Measurements from ENCODE around the gene TBC1D9. TPM values are rescaled to one million over a fixed set of nuclear protein-coding genes. Genes with fewer than 3 reads are reported as not detected.

The TBC1D9 gene
- total RNA-seq, 1 donor from 2014 or later: 22.4 TPM

GRCh38 chr4:140781596-140781995 is 25.4 kb upstream of the TBC1D9 start:
- no peaks in the 10 kb centered on the region for H3K4me1 ChIP-seq (ENCODE audit: control insufficient read depth in 3 of 3, insufficient read depth in 3 of 3, low read length in 3 of 3)
- no peak overlapping the region for H3K9ac ChIP-seq (ENCODE audit: low read depth in 1 of 3, low read length in 3 of 3)
- H3K4me3 ChIP-seq (ENCODE audit: low read length in 3 of 3): no peak overlapping the region
- H3K27me3 ChIP-seq (ENCODE audit: control insufficient read depth in 3 of 3, insufficient read depth in 3 of 3, low read length in 3 of 3): no peaks in the 10 kb centered on the region
- no peak overlapping the region for H3K27ac ChIP-seq (ENCODE audit: low read depth, low read length)
- no peaks in the 10 kb centered on the region for H3K36me3 ChIP-seq (ENCODE audit: control insufficient read depth in 3 of 3, insufficient read depth in 3 of 3, low read length in 3 of 3)
- H3K9me3 ChIP-seq (ENCODE audit: control insufficient read depth in 3 of 3, low read length in 3 of 3): no peaks in the 10 kb centered on the region

DNA sequence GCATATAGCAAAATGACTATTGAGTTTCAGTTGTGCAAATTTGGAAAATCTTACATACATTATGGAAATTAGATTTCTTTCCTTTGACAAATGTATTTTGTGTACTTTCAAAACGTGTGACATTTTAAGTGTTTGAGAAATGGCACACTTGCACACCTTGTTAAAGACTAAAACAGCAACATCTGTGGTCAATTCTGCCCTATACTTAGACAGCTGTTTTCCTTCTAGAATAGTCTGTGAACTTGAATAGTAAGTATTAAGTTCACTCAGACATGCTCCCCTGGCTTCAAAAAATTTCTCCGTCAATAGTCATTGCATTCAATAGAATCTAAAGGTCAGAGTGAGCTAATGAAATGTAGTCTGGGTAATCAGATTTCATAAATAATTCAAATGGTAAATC is 21.7 kb upstream of the TBC1D9 start:
- H3K36me3 ChIP-seq (ENCODE audit: control insufficient read depth in 3 of 3, insufficient read depth in 3 of 3, low read length in 3 of 3): no peaks in the 10 kb centered on the region
- no peak overlapping the region for H3K9ac ChIP-seq (ENCODE audit: low read depth in 1 of 3, low read length in 3 of 3)
- no peak overlapping the region for H3K4me3 ChIP-seq (ENCODE audit: low read length in 3 of 3)
- H3K27ac ChIP-seq (ENCODE audit: low read depth, low read length): no peak overlapping the region
- H3K9me3 ChIP-seq (ENCODE audit: control insufficient read depth in 3 of 3, low read length in 3 of 3): no peaks in the 10 kb centered on the region
- H3K27me3 ChIP-seq (ENCODE audit: control insufficient read depth in 3 of 3, insufficient read depth in 3 of 3, low read length in 3 of 3): no peaks in the 10 kb centered on the region
- H3K4me1 ChIP-seq (ENCODE audit: control insufficient read depth in 3 of 3, insufficient read depth in 3 of 3, low read length in 3 of 3): no peaks in the 10 kb centered on the region

- Histone ChIP-seq H3K9ac (ENCODE audit: low read depth in 1 of 3, low read length in 3 of 3) (no peak overlapping the region), H3K4me3 (ENCODE audit: low read length in 3 of 3) (no peak overlapping the region), H3K36me3 (ENCODE audit: control insufficient read depth in 3 of 3, insufficient read depth in 3 of 3, low read length in 3 of 3) (no peaks in the 10 kb centered on the region), H3K27me3 (ENCODE audit: control insufficient read depth in 3 of 3, insufficient read depth in 3 of 3, low read length in 3 of 3) (no peaks in the 10 kb centered on the region), H3K27ac (ENCODE audit: low read depth, low read length) (no peak overlapping the region), H3K4me1 (ENCODE audit: control insufficient read depth in 3 of 3, insufficient read depth in 3 of 3, low read length in 3 of 3) (no peaks in the 10 kb centered on the region), H3K9me3 (ENCODE audit: control insufficient read depth in 3 of 3, low read length in 3 of 3) (no peaks in the 10 kb centered on the region)
Observed at GRCh38 chr4:140777386-140777785, 21.2 kb upstream of the TBC1D9 start.

GRCh38 chr4:140776556-140776955 is 20.4 kb upstream of the TBC1D9 start:
- H3K9me3 ChIP-seq (ENCODE audit: control insufficient read depth in 3 of 3, low read length in 3 of 3): no peaks in the 10 kb centered on the region
- no peaks in the 10 kb centered on the region for H3K36me3 ChIP-seq (ENCODE audit: control insufficient read depth in 3 of 3, insufficient read depth in 3 of 3, low read length in 3 of 3)
- H3K4me1 ChIP-seq (ENCODE audit: control insufficient read depth in 3 of 3, insufficient read depth in 3 of 3, low read length in 3 of 3): no peaks in the 10 kb centered on the region
- no peak overlapping the region for H3K27ac ChIP-seq (ENCODE audit: low read depth, low read length)
- no peak overlapping the region for H3K9ac ChIP-seq (ENCODE audit: low read depth in 1 of 3, low read length in 3 of 3)
- no peaks in the 10 kb centered on the region for H3K27me3 ChIP-seq (ENCODE audit: control insufficient read depth in 3 of 3, insufficient read depth in 3 of 3, low read length in 3 of 3)
- no peak overlapping the region for H3K4me3 ChIP-seq (ENCODE audit: low read length in 3 of 3)

- no peak overlapping the region for H3K27ac ChIP-seq (ENCODE audit: low read depth, low read length)
- no peak overlapping the region for H3K4me3 ChIP-seq (ENCODE audit: low read length in 3 of 3)
- H3K4me1 ChIP-seq (ENCODE audit: control insufficient read depth in 3 of 3, insufficient read depth in 3 of 3, low read length in 3 of 3): no peaks in the 10 kb centered on the region
- no peaks in the 10 kb centered on the region for H3K9me3 ChIP-seq (ENCODE audit: control insufficient read depth in 3 of 3, low read length in 3 of 3)
- no peaks in the 10 kb centered on the region for H3K36me3 ChIP-seq (ENCODE audit: control insufficient read depth in 3 of 3, insufficient read depth in 3 of 3, low read length in 3 of 3)
- no peak overlapping the region for H3K9ac ChIP-seq (ENCODE audit: low read depth in 1 of 3, low read length in 3 of 3)
- no peaks in the 10 kb centered on the region for H3K27me3 ChIP-seq (ENCODE audit: control insufficient read depth in 3 of 3, insufficient read depth in 3 of 3, low read length in 3 of 3)
Observed at GRCh38 chr4:140774956-140775355, 18.8 kb upstream of the TBC1D9 start.

GRCh38 chr4:140774510-140774909 is 18.3 kb upstream of the TBC1D9 start:
- Histone ChIP-seq H3K27ac (ENCODE audit: low read depth, low read length) (no peak overlapping the region), H3K36me3 (ENCODE audit: control insufficient read depth in 3 of 3, insufficient read depth in 3 of 3, low read length in 3 of 3) (no peaks in the 10 kb centered on the region), H3K27me3 (ENCODE audit: control insufficient read depth in 3 of 3, insufficient read depth in 3 of 3, low read length in 3 of 3) (no peaks in the 10 kb centered on the region), H3K9ac (ENCODE audit: low read depth in 1 of 3, low read length in 3 of 3) (no peak overlapping the region), H3K9me3 (ENCODE audit: control insufficient read depth in 3 of 3, low read length in 3 of 3) (no peaks in the 10 kb centered on the region), H3K4me1 (ENCODE audit: control insufficient read depth in 3 of 3, insufficient read depth in 3 of 3, low read length in 3 of 3) (no peaks in the 10 kb centered on the region), H3K4me3 (ENCODE audit: low read length in 3 of 3) (no peak overlapping the region)

DNA sequence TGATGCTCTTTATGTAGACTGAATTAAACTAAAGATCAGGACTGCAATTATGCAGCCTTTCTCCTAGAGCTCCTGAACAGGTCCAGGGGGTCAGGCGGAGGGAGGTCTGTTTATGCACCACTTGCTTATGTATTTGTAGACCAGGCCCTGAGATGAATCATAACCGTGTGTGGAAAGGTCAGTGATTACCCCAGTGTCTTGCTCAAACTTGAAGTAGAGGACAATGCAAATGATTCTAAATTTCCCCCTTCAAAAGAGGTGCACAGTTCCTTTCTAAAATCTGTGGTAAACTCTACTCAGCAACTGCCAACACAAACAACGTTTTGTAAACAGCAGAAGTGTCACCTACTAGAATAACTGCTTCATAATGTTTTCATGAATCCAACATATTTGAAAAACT is 13.0 kb upstream of the TBC1D9 start:
- Histone ChIP-seq H3K27ac (ENCODE audit: low read depth, low read length) (no peak overlapping the region), H3K9me3 (ENCODE audit: control insufficient read depth in 3 of 3, low read length in 3 of 3) (no peaks in the 10 kb centered on the region), H3K4me1 (ENCODE audit: control insufficient read depth in 3 of 3, insufficient read depth in 3 of 3, low read length in 3 of 3) (no peaks in the 10 kb centered on the region), H3K27me3 (ENCODE audit: control insufficient read depth in 3 of 3, insufficient read depth in 3 of 3, low read length in 3 of 3) (no peaks in the 10 kb centered on the region), H3K9ac (ENCODE audit: low read depth in 1 of 3, low read length in 3 of 3) (no peak overlapping the region), H3K4me3 (ENCODE audit: low read length in 3 of 3) (no peak overlapping the region), H3K36me3 (ENCODE audit: control insufficient read depth in 3 of 3, insufficient read depth in 3 of 3, low read length in 3 of 3) (no peaks in the 10 kb centered on the region)

- H3K36me3 ChIP-seq (ENCODE audit: control insufficient read depth in 3 of 3, insufficient read depth in 3 of 3, low read length in 3 of 3): no peaks in the 10 kb centered on the region
- H3K9me3 ChIP-seq (ENCODE audit: control insufficient read depth in 3 of 3, low read length in 3 of 3): no peaks in the 10 kb centered on the region
- H3K4me1 ChIP-seq (ENCODE audit: control insufficient read depth in 3 of 3, insufficient read depth in 3 of 3, low read length in 3 of 3): no peaks in the 10 kb centered on the region
- no peak overlapping the region for H3K9ac ChIP-seq (ENCODE audit: low read depth in 1 of 3, low read length in 3 of 3)
- no peak overlapping the region for H3K27ac ChIP-seq (ENCODE audit: low read depth, low read length)
- no peaks in the 10 kb centered on the region for H3K27me3 ChIP-seq (ENCODE audit: control insufficient read depth in 3 of 3, insufficient read depth in 3 of 3, low read length in 3 of 3)
- H3K4me3 ChIP-seq (ENCODE audit: low read length in 3 of 3): no peak overlapping the region
Observed at GRCh38 chr4:140764785-140765392, 8.7 kb upstream of the TBC1D9 start.

DNA sequence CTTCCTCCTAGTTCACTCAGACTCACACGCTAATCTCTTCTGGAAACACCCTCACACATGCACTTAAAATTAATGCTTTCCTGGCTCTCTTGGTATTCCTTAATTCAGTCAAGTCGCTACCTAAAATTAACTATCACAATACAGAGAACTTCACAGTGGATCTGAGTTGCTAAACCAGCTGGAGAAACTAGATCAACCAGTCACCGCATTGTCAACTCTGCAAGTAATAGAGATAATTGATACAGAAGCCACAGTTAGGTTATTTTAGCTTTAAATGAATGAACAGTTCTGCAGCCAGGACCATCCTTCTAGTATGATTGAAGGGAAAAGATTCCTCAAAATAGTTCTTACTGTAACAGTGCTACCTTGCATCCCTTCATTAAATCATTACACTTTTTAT is 6.0 kb upstream of the TBC1D9 start:
- Histone ChIP-seq H3K4me3 (ENCODE audit: low read length in 3 of 3) (no peak overlapping the region), H3K9ac (ENCODE audit: low read depth in 1 of 3, low read length in 3 of 3) (no peak overlapping the region), H3K4me1 (ENCODE audit: control insufficient read depth in 3 of 3, insufficient read depth in 3 of 3, low read length in 3 of 3) (no peaks in the 10 kb centered on the region), H3K27me3 (ENCODE audit: control insufficient read depth in 3 of 3, insufficient read depth in 3 of 3, low read length in 3 of 3) (no peaks in the 10 kb centered on the region), H3K9me3 (ENCODE audit: control insufficient read depth in 3 of 3, low read length in 3 of 3) (no peaks in the 10 kb centered on the region), H3K36me3 (ENCODE audit: control insufficient read depth in 3 of 3, insufficient read depth in 3 of 3, low read length in 3 of 3) (no peaks in the 10 kb centered on the region), H3K27ac (ENCODE audit: low read depth, low read length) (no peak overlapping the region)

- Histone ChIP-seq H3K4me3 (ENCODE audit: low read length in 3 of 3) (peak overlapping the region; percentile 8 to 80 (median 72)), H3K36me3 (ENCODE audit: control insufficient read depth in 3 of 3, insufficient read depth in 3 of 3, low read length in 3 of 3) (no peaks in the 10 kb centered on the region), H3K4me1 (ENCODE audit: control insufficient read depth in 3 of 3, insufficient read depth in 3 of 3, low read length in 3 of 3) (peaks cover 5 to 16% (median 7%) of the 10 kb centered on the region in 3 donors), H3K27ac (ENCODE audit: low read depth, low read length) (peak overlapping the region; percentile 90), H3K9me3 (ENCODE audit: control insufficient read depth in 3 of 3, low read length in 3 of 3) (no peaks in the 10 kb centered on the region), H3K27me3 (ENCODE audit: control insufficient read depth in 3 of 3, insufficient read depth in 3 of 3, low read length in 3 of 3) (peaks cover 0 to 27% (median 4%) of the 10 kb centered on the region in 3 donors), H3K9ac (ENCODE audit: low read depth in 1 of 3, low read length in 3 of 3) (no peak overlapping the region)
Observed at GRCh38 chr4:140757232-140757630, 1.0 kb upstream of the TBC1D9 start.

All from skeletal muscle tissue (tissue), 4 donors.